Neuronal stem cell (in vitro differentiated cells): ENCODE results near the gene WDR54.

Experiments used
- DNase-seq: peaks from one replicate; pipeline ENCODE4 v3.0.0-alpha.2; 2013; ENCODE audit warnings: low spot score
- H2AFZ ChIP-seq: one replicate; pipeline ENCODE4 v1.6.1; 2013; ENCODE audit warnings: mild to moderate bottlenecking, low read length, inconsistent platforms
- H2AK5ac ChIP-seq: 2 replicates; pipeline ENCODE4 v1.6.1; 2013; ENCODE audit warnings: low read depth, mild to moderate bottlenecking, inconsistent platforms, low read length, moderate library complexity, mixed read lengths
- H2BK120ac ChIP-seq: 2 replicates; pipeline ENCODE4 v1.6.1; 2013; ENCODE audit warnings: low read depth, mild to moderate bottlenecking, inconsistent platforms, low read length, moderate library complexity, mixed read lengths
- H2BK12ac ChIP-seq: one replicate; pipeline ENCODE4 v1.6.1; 2013; ENCODE audit warnings: low read length, inconsistent platforms
- H2BK15ac ChIP-seq: 2 replicates; pipeline ENCODE4 v1.6.1; 2013; ENCODE audit warnings: mild to moderate bottlenecking, low read length, inconsistent platforms, mixed read lengths
- H2BK5ac ChIP-seq: one replicate; pipeline ENCODE4 v1.6.1; 2013; ENCODE audit warnings: inconsistent platforms, mild to moderate bottlenecking, low read length, moderate library complexity
- H3K14ac ChIP-seq: one replicate; pipeline ENCODE4 v1.6.1; 2013; ENCODE audit warnings: low read length, inconsistent platforms
- H3K18ac ChIP-seq: 2 replicates; pipeline ENCODE4 v1.6.1; 2013; ENCODE audit warnings: low read length, inconsistent platforms
- H3K23ac ChIP-seq: 2 replicates; pipeline ENCODE4 v1.6.1; 2013; ENCODE audit warnings: low read depth, mild to moderate bottlenecking, mixed read lengths, low read length, inconsistent platforms; ENCODE audit not compliant: poor library complexity
- H3K27ac ChIP-seq: replicated peaks from 3 replicates; pipeline ENCODE4 v1.5.1; 2013; ENCODE audit warnings: low read length, inconsistent platforms
- H3K27me3 ChIP-seq, 3 experiments: 2 replicates each; pipeline ENCODE4 v1.6.1; 2013; ENCODE audit warnings: low read length in 3 of 3, mild to moderate bottlenecking in 2 of 3, inconsistent platforms in 1 of 3, low read depth in 1 of 3, mixed read lengths in 1 of 3, moderate library complexity in 1 of 3; ENCODE audit not compliant: control insufficient read depth in 3 of 3, insufficient read depth in 3 of 3
- H3K36me3 ChIP-seq, 2 donors: replicated peaks in 1 of 2; 2 replicates each; pipeline ENCODE4 v1.6.1; 2013; ENCODE audit warnings: low read length in 2 of 2; ENCODE audit not compliant: control insufficient read depth in 2 of 2, insufficient read depth in 2 of 2
- H3K4ac ChIP-seq: 2 replicates; pipeline ENCODE4 v1.6.1; 2013; ENCODE audit warnings: inconsistent platforms, mild to moderate bottlenecking, low read length, moderate library complexity
- H3K4me1 ChIP-seq, 2 donors: 1 replicate in 1 of 2; 2 replicates in 1 of 2; pipeline ENCODE4 v1.6.1; 2013; ENCODE audit warnings: low read length in 2 of 2, low read depth in 1 of 2; ENCODE audit not compliant: control insufficient read depth in 2 of 2, insufficient read depth in 1 of 2
- H3K4me2 ChIP-seq: one replicate; pipeline ENCODE4 v1.6.1; 2013; ENCODE audit warnings: mild to moderate bottlenecking, low read length, inconsistent platforms; ENCODE audit not compliant: insufficient read depth, poor library complexity, severe bottlenecking
- H3K4me3 ChIP-seq, 2 donors: 2 replicates each; pipeline ENCODE4 v1.5.1; 2013; ENCODE audit warnings: low read length in 2 of 2, mild to moderate bottlenecking in 2 of 2, inconsistent platforms in 1 of 2, moderate library complexity in 1 of 2
- H3K79me1 ChIP-seq: one replicate; pipeline ENCODE4 v1.6.1; 2013; ENCODE audit warnings: low read depth, mild to moderate bottlenecking, inconsistent platforms, low read length, moderate library complexity
- H3K9ac ChIP-seq: one replicate; pipeline ENCODE4 v1.6.1; 2013; ENCODE audit warnings: mild to moderate bottlenecking, low read depth, low read length, inconsistent platforms; ENCODE audit not compliant: poor library complexity
- H3K9me3 ChIP-seq, 2 donors: replicated peaks in 1 of 2; 2 replicates each; pipeline versions ENCODE3 to v1.6.1; 2013; ENCODE audit warnings: low read length in 2 of 2, mild to moderate bottlenecking in 2 of 2, inconsistent platforms in 1 of 2, low read depth in 1 of 2, mixed read lengths in 1 of 2, moderate library complexity in 1 of 2; ENCODE audit not compliant: control insufficient read depth in 2 of 2, insufficient read depth in 1 of 2
- H4K8ac ChIP-seq: one replicate; pipeline ENCODE4 v1.6.1; 2013; ENCODE audit warnings: low read depth, mild to moderate bottlenecking, inconsistent platforms, low read length, moderate library complexity
- H4K91ac ChIP-seq: one replicate; pipeline ENCODE4 v1.6.1; 2013; ENCODE audit warnings: low read length, low read depth, mild to moderate bottlenecking, inconsistent platforms; ENCODE audit not compliant: poor library complexity
- WGBS, 2 donors: extraction: QIAGEN DNeasy Blood & Tissue Kit; methylation state at CpG; one replicate each; pipeline ENCODE4 v1.1.7; 2013; ENCODE audit warnings: missing lambda C conversion rate in 2 of 2, mixed read lengths in 1 of 2; ENCODE audit not compliant: insufficient read length in 2 of 2, insufficient replicate concordance in 1 of 2; ENCODE audit errors: extremely low coverage in 2 of 2; 5-methylcytosine and 5-hydroxymethylcytosine counted together

Gene WDR54

DNA sequence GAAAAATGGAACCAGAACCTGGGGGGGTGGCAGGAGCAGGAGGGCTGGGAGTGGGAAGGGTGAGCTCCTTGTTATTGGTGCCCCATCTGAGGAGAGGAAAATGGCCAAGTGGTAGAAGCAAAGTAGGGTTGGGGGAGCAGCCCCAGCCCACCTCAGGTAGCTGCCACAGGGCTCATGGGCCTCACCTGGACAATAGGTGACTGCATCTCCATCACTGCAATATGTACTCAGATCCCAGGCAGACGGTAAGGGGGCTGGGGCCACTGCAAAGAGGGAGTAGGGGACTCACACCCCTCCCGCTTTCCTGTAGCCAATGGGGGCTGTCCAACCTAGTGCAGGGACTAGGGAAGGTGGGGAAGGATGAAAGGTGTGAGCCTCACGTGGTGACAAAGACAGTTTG is 4.3 kb upstream of the WDR54 start:
- no peak overlapping the region for H4K8ac ChIP-seq

DNA sequence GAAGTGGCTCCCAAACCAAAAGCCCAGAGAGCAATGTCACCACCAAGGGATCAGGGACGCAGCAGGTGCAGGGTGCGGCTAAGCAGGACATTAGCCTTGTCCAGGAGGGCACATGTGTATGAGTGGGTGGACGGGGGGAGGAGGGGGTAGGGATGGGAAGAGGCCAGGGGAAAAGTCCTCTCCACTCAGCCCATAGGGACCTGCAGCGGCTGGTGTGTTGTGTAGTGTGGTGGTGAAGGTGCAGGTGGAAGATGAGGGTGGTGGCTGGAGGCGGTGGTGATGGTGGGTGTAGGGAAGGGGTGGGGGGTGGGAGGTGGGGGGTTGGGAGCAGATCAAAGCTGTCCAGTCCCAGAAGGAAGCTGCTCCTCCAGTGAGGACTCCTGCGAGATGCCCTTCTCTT is 3.8 kb upstream of the WDR54 start:
- whole genome bisulfite sequencing, 2 donors, result no CpG with 5 or more reads among the region's 6 CpGs
- H3K79me1 ChIP-seq, result peaks cover 2% of the 10 kb centered on the region
- no peak for DNase-seq

More for the DNA sequence above, 4.3 kb upstream of the WDR54 start:
- Histone ChIP-seq H2AK5ac (no peak overlapping the region), H2BK5ac (no peak overlapping the region), H3K4me2 (no peak overlapping the region), H2BK15ac (no peak overlapping the region), H3K4ac (no peak overlapping the region), H3K14ac (no peak overlapping the region), H3K36me3 (no peaks in the 10 kb centered on the region), H2AFZ (no peak overlapping the region), H3K9me3 (peaks cover 0 to 3% of the 10 kb centered on the region in 2 donors), H3K23ac (no peak overlapping the region), H3K18ac (no peak overlapping the region), H3K9ac (no peak overlapping the region), H4K91ac (no peak overlapping the region), H2BK120ac (no peak overlapping the region), H3K79me1 (peaks cover 2% of the 10 kb centered on the region), H3K27me3 (no peaks in the 10 kb centered on the region), H3K27ac (no peak overlapping the region), H2BK12ac (no peak overlapping the region), H3K4me1 (peaks cover 0 to 5% of the 10 kb centered on the region in 2 donors), H3K4me3 (no peak overlapping the region)
- no peak for DNase-seq
- no CpG with 5 or more reads among the region's 3 CpGs for WGBS, 2 donors

DNA sequence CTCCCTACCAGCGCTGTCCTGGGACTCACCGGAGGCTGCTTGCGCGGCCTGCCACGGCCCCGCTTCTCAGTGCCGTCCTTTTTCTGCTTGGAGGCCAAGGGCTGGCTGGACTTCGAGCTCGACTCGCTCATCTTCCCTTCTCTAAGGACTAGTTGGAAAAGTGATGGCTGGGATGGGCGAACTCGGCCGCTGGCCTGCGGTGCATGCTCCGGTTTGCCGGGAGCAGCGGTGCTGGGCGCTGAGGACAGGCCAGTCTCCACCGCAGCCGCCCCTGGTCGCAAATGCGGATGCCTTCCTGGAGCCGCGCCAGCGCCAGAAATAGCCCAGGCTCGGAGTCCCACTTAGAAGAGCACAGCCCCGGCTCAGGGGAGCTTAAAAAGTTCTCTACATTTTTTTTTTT is 3.2 kb upstream of the WDR54 start:
- Histone ChIP-seq H3K4me2 (no peak overlapping the region), H3K23ac (no peak overlapping the region)
- no CpG with 5 or more reads among the region's 27 CpGs for WGBS, 2 donors

More for the DNA sequence above, 3.8 kb upstream of the WDR54 start:
- H3K4ac ChIP-seq, result no peak overlapping the region
- no peak overlapping the region for H3K4me3 ChIP-seq
- H2AK5ac ChIP-seq, result no peak overlapping the region
- no peak overlapping the region for H2BK5ac ChIP-seq
- no peaks in the 10 kb centered on the region for H3K27me3 ChIP-seq
- peaks cover 0 to 8% of the 10 kb centered on the region in 2 donors for H3K4me1 ChIP-seq
- no peaks in the 10 kb centered on the region for H3K36me3 ChIP-seq
- no peak overlapping the region for H3K9ac ChIP-seq
- H3K14ac ChIP-seq, result no peak overlapping the region
- H2BK15ac ChIP-seq, result no peak overlapping the region
- no peak overlapping the region for H3K18ac ChIP-seq
- H3K9me3 ChIP-seq, result peaks cover 0 to 3% of the 10 kb centered on the region in 2 donors
- no peak overlapping the region for H4K91ac ChIP-seq
- no peak overlapping the region for H4K8ac ChIP-seq
- H2AFZ ChIP-seq, result no peak overlapping the region
- no peak overlapping the region for H2BK12ac ChIP-seq
- no peak overlapping the region for H2BK120ac ChIP-seq
- H3K27ac ChIP-seq, result no peak overlapping the region
- H3K23ac ChIP-seq, result no peak overlapping the region
- H3K4me2 ChIP-seq, result no peak overlapping the region

DNA sequence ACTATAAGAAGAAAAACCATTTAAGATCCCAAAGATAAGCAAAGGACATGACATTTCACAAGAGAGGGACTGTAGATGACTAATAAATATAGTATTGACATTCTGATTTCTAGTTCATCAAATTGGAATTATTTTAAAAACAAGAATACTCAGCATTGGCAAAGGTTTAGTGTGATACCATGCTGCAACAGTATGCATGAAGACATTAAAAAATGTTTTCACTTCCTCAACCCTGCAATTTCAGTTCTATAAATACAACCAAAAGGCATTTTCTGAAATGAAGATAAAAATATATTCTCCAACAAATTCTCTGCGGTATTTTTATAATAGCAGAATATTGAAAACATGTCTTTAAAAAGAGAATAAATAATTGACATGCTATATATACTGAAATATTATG is 2.2 kb upstream of the WDR54 start:
- no peaks in the 10 kb centered on the region for H3K27me3 ChIP-seq
- H3K4me1 ChIP-seq, result peaks cover 0 to 9% of the 10 kb centered on the region in 2 donors
- H3K4me3 ChIP-seq, result no peak overlapping the region
- no peak overlapping the region for H2BK15ac ChIP-seq
- WGBS, 2 donors, result no CpG with 5 or more reads among the region's 1 CpG
- H3K9ac ChIP-seq, result no peak overlapping the region
- no peak overlapping the region for H2AFZ ChIP-seq
- no peak overlapping the region for H3K14ac ChIP-seq
- H3K79me1 ChIP-seq, result peaks cover 2% of the 10 kb centered on the region
- H3K18ac ChIP-seq, result no peak overlapping the region
- no peak overlapping the region for H2AK5ac ChIP-seq
- peaks cover 0 to 3% of the 10 kb centered on the region in 2 donors for H3K9me3 ChIP-seq
- no peak overlapping the region for H4K8ac ChIP-seq
- H4K91ac ChIP-seq, result no peak overlapping the region
- H3K36me3 ChIP-seq, result peaks cover 3 to 8% of the 10 kb centered on the region in 2 donors
- no peak overlapping the region for H3K4me2 ChIP-seq
- H3K27ac ChIP-seq, result no peak overlapping the region
- H3K23ac ChIP-seq, result no peak overlapping the region
- no peak overlapping the region for H2BK5ac ChIP-seq
- H2BK120ac ChIP-seq, result no peak overlapping the region
- no peak overlapping the region for H2BK12ac ChIP-seq
- no peak overlapping the region for H3K4ac ChIP-seq
- no peak for DNase-seq

More for the DNA sequence above, 3.2 kb upstream of the WDR54 start:
- Histone ChIP-seq H3K4me3 (no peak overlapping the region), H2BK5ac (no peak overlapping the region), H3K27me3 (no peaks in the 10 kb centered on the region), H4K8ac (no peak overlapping the region), H3K27ac (no peak overlapping the region), H3K4me1 (peaks cover 0 to 9% of the 10 kb centered on the region in 2 donors), H3K14ac (no peak overlapping the region), H2AFZ (no peak overlapping the region), H3K18ac (no peak overlapping the region), H3K4ac (no peak overlapping the region), H3K9ac (no peak overlapping the region), H2BK12ac (peak overlapping the region; percentile 36), H3K9me3 (peaks cover 0 to 3% of the 10 kb centered on the region in 2 donors), H2BK15ac (no peak overlapping the region), H2AK5ac (no peak overlapping the region), H4K91ac (no peak overlapping the region), H3K79me1 (peaks cover 2% of the 10 kb centered on the region), H3K36me3 (no peaks in the 10 kb centered on the region), H2BK120ac (no peak overlapping the region)
- no peak for DNase-seq
